Tibial nerve (tissue), 4 donors: ENCODE results near the gene PTPA. TPM values are rescaled to one million over a fixed set of nuclear protein-coding genes. Genes with fewer than 3 reads are reported as not detected.
"Not testable (repeated sequence)": the region's sequence is repeated elsewhere in the genome, so short reads cannot be mapped to it uniquely, and the experiment has no call there.

Experiments used
- DNase-seq, 2 donors: peaks; one replicate each; pipeline ENCODE4 v3.0.0-alpha.2; 2019; ENCODE audit warnings: low spot score in 2 of 2
- H3K27ac ChIP-seq, 4 donors: fragments of 200-600 bp; sonication (generic) in 3 of 4; one replicate each; pipeline ENCODE4 v1.5.1; 2017 to 2019; ENCODE audit warnings: mild to moderate bottlenecking in 1 of 4
- H3K27me3 ChIP-seq, 2 donors: fragments of 200-600 bp; sonication (generic) in 1 of 2; one replicate each; pipeline versions ENCODE4 v1.5.1 to v1.6.0; 2017 to 2019
- H3K36me3 ChIP-seq, 3 donors: fragments of 200-600 bp; sonication (generic); one replicate each; pipeline ENCODE4 v1.5.1; 2018 to 2019
- H3K4me1 ChIP-seq, 4 donors: fragments of 200-600 bp; sonication (generic) in 3 of 4; one replicate each; pipeline ENCODE4 v1.5.1; 2017 to 2019
- H3K4me3 ChIP-seq, 4 donors: fragments of 200-600 bp; sonication (generic) in 3 of 4; one replicate each; pipeline ENCODE4 v1.5.1; 2017 to 2019; ENCODE audit warnings: mild to moderate bottlenecking in 1 of 4, moderate library complexity in 1 of 4
- H3K9me3 ChIP-seq, 4 donors: fragments of 200-600 bp; sonication (generic) in 3 of 4; one replicate each; pipeline ENCODE4 v1.5.1; 2017 to 2019
- EP300 ChIP-seq, 2 donors: sonication (generic); formaldehyde crosslinking; IDR thresholded peaks; one replicate each; pipeline ENCODE4 v1.6.1; 2017; ENCODE audit warnings: antibody characterized with exemption in 2 of 2, mild to moderate bottlenecking in 1 of 2
- POLR2A ChIP-seq, 2 donors: fragments of 450-650 bp; IDR thresholded peaks; one replicate each; pipeline ENCODE4 v1.6.1; 2017; ENCODE audit warnings: antibody characterized with exemption in 2 of 2, mild to moderate bottlenecking in 2 of 2, moderate library complexity in 2 of 2
- WGBS, 2 donors: methylation state at CpG; one replicate each; pipeline ENCODE4 v1.1.5; 2018; 5-methylcytosine and 5-hydroxymethylcytosine counted together
- total RNA-seq, 4 donors: library from RNA; depleted of rRNA; stranded (reverse); fragments of >200 nt; gene quantifications; one replicate each; pipeline ENCODE4 v1.1.0, GENCODE V29; 2016
- TF ChIP-seq, protein P1 (sequence below), 5 experiments: fragments of 200-600 bp in 3 of 5; fragments of 450-650 bp in 2 of 5; sonication (generic) in 3 of 5; IDR thresholded peaks; one replicate each; pipeline ENCODE4 v1.5.1; 2016 to 2019; ENCODE audit warnings: antibody characterized with exemption in 5 of 5, mild to moderate bottlenecking in 3 of 5, moderate library complexity in 2 of 5

PTPA gene
- total RNA-seq, 4 donors from 2014 or later: 38.0 to 50.1 (median 44.0) TPM

- DNase-seq: no peak
- TF ChIP-seq, protein P1, sequence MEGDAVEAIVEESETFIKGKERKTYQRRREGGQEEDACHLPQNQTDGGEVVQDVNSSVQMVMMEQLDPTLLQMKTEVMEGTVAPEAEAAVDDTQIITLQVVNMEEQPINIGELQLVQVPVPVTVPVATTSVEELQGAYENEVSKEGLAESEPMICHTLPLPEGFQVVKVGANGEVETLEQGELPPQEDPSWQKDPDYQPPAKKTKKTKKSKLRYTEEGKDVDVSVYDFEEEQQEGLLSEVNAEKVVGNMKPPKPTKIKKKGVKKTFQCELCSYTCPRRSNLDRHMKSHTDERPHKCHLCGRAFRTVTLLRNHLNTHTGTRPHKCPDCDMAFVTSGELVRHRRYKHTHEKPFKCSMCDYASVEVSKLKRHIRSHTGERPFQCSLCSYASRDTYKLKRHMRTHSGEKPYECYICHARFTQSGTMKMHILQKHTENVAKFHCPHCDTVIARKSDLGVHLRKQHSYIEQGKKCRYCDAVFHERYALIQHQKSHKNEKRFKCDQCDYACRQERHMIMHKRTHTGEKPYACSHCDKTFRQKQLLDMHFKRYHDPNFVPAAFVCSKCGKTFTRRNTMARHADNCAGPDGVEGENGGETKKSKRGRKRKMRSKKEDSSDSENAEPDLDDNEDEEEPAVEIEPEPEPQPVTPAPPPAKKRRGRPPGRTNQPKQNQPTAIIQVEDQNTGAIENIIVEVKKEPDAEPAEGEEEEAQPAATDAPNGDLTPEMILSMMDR (IDR thresholded peaks at IDR 0.05): no peak
- TF ChIP-seq EP300 (IDR thresholded peaks at IDR 0.05): no peak
- no peak for TF ChIP-seq POLR2A (IDR thresholded peaks at IDR 0.05)
- Histone ChIP-seq H3K27ac (peak overlapping the region in 1 of 4 donors; percentile 85), H3K36me3 (no peaks in the 10 kb centered on the region), H3K4me3 (no peak overlapping the region), H3K4me1 (peaks cover 0 to 40% (median 21%) of the 10 kb centered on the region in 4 donors), H3K9me3 (no peaks in the 10 kb centered on the region), H3K27me3 (no peaks in the 10 kb centered on the region)
- WGBS, 2 donors: 92 to 95% methylated on average over 9 to 11 of the region's 11 CpGs
Measured at GRCh38 chr9:129162497-129163197, 51.4 kb downstream of the PTPA start.

- Histone ChIP-seq H3K27ac (peak overlapping the region; percentile 32 to 85 (median 77)), H3K4me1 (peaks cover 0 to 46% (median 26%) of the 10 kb centered on the region in 4 donors)
- not testable (repeated sequence) for H3K9me3 ChIP-seq, H3K4me3 ChIP-seq, H3K36me3 ChIP-seq, DNase-seq, H3K27me3 ChIP-seq
- WGBS, 2 donors: 63 to 64% methylated on average over 5 of the region's 5 CpGs
Measured at GRCh38 chr9:129163198-129163670, 52.0 kb downstream of the PTPA start.

DNA sequence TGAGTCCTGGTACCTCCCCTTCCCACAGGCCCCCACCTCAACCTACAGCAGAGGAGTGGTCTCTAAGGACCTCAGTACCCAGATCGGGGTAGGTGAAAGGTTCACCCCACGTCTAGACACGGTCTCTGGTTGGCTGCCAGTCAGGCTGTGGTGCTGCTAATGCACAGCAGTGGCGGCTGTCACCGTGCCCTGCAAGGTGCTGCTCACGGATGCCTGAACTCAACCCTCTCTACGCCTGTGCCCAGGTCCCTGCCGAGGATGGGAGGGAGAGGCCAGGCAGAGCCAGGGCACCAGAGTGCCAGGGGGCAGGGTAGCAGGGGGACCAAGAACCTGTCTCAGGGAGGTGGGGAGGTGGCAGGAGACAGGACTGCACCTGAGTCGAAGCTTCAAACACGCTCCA is 52.5 kb downstream of the PTPA start:
- Histone ChIP-seq H3K36me3 (no peaks in the 10 kb centered on the region), H3K9me3 (no peaks in the 10 kb centered on the region), H3K27me3 (no peaks in the 10 kb centered on the region), H3K4me3 (no peak overlapping the region), H3K27ac (peak overlapping the region; percentile 32 to 85 (median 77)), H3K4me1 (peaks cover 0 to 46% (median 26%) of the 10 kb centered on the region in 4 donors)
- no peak for DNase-seq
- WGBS, 2 donors: 75 to 88% methylated on average over 10 of the region's 10 CpGs
- TF ChIP-seq, protein P1 (IDR thresholded peaks at IDR 0.05): no peak
- no peak for TF ChIP-seq EP300 (IDR thresholded peaks at IDR 0.05)

DNA sequence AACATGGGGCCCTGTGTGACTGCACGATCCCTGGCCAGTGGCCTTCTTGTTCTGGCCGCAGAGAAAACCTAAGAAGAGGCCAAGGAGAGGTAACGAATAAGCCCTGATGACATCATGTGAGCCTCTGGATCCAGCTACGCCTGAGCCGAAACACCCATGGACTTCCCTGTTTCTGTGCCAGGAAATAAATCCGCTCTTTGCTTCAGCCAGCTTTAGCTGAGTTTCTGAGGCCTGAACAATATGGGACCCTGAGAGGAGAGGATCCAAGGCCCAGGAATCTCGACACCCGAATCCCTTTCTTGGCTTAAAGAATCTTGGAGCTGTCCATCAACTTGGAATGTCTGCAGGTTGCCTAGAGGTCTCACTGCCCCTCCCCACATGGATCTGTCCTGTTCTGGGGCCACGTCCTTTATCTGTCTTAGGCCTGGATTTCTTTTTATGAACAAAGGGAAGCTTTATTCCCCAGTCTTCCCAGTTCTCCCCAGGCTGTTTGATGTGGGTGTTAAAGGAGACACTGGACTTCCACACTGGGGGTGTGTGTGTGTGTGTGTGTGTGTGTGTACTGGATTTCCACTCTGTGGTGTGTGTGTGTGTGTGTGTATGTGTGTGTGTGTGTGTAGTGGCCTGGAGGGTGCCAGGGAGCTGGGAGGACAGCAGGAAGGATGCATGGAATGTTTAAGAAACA is 53.2 kb downstream of the PTPA start:
- Histone ChIP-seq H3K9me3 (no peaks in the 10 kb centered on the region), H3K27me3 (no peaks in the 10 kb centered on the region), H3K36me3 (no peaks in the 10 kb centered on the region), H3K4me3 (no peak overlapping the region), H3K4me1 (peaks cover 0 to 46% (median 26%) of the 10 kb centered on the region in 4 donors), H3K27ac (peak overlapping the region; percentile 32 to 85 (median 77))
- TF ChIP-seq, protein P1 (IDR thresholded peaks at IDR 0.05): no peak
- TF ChIP-seq POLR2A (IDR thresholded peaks at IDR 0.05) (no peak), EP300 (IDR thresholded peaks at IDR 0.05) (peak in 1 of 2 donors; percentile 51)
- DNase-seq: no peak
- WGBS, 2 donors: 21 to 33% methylated on average over 9 of the region's 9 CpGs

DNA sequence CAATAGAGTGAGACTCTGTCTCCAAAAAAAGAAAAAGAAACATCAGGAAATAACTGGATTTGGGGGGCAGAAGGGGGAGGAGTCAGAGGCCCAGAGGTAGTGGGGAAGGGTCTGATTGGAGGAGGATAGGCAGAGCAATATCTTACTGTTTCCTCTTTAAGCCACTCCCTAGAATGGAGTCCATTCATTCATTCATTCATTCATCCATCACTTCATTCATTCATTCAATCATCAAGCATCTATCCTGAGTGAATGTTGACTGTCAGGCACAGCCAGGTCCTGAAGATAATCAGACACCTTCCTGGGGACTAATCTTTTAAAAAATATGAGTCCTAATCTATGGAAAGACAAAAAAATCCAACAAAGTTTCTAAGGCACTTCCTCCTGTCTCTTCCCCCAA is 54.0 kb downstream of the PTPA start:
- H3K4me3 ChIP-seq: no peak overlapping the region
- H3K36me3 ChIP-seq: no peaks in the 10 kb centered on the region
- H3K27ac ChIP-seq: peak overlapping the region in 2 of 4 donors; percentile 80 to 85
- no peaks in the 10 kb centered on the region for H3K9me3 ChIP-seq
- peaks cover 0 to 49% (median 26%) of the 10 kb centered on the region in 4 donors for H3K4me1 ChIP-seq
- no peaks in the 10 kb centered on the region for H3K27me3 ChIP-seq
- no peak for DNase-seq
- TF ChIP-seq, protein P1 (IDR thresholded peaks at IDR 0.05): no peak
- TF ChIP-seq POLR2A (IDR thresholded peaks at IDR 0.05) (no peak), EP300 (IDR thresholded peaks at IDR 0.05) (no peak)
